Measurements from ENCODE around the gene TREM1. TPM values are rescaled to one million over a fixed set of nuclear protein-coding genes. Genes with fewer than 3 reads are reported as not detected.

TREM1 gene
- total RNA-seq, 3 donors from 2014 or later = 0.98 to 2.8 (median 1.3) TPM

DNA sequence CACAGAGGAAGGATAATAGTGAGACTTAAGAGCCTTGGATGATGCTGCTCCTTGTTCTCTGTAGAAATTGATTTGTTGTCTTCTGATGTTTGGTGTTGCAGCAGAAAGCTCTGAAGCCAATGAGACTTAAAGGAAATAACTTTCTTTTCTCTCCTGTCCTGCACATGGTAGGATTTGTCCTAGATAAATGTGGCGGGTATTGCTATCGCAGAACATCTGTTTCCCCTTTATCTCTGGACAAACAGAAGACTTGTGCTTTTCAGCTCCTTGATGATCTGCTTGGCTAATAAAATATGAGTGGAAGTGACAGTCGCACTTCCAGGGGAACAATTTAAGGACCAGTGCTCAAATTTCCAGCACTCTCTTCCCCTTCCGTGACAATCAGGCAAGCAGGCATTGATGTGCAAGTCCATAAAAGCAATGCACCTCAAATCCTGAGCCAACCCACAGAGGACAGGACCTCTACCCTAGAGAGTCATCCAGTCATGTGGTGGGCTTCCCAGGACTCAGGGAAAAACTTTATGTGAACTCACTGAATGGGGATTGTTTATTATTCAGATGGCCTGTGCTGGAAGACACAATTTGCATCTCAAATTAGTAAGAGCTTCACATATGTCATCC lies 39.1 kb upstream of the TREM1 start:
- H3K27me3 ChIP-seq = peaks cover 0 to 30% of the 10 kb centered on the region in 2 donors
- H3K36me3 ChIP-seq = no peaks in the 10 kb centered on the region
- H3K4me1 ChIP-seq = no peaks in the 10 kb centered on the region
- H3K27ac ChIP-seq = no peak overlapping the region
- no peak overlapping the region for H3K4me3 ChIP-seq
- intact Hi-C loops (cut with DNase I; ENCODE audit: low total_unique reads) = no loop called here
- no peaks in the 10 kb centered on the region for H3K9me3 ChIP-seq
- no peak for TF ChIP-seq POLR2AphosphoS5 (IDR thresholded peaks at IDR 0.05)
- TF ChIP-seq POLR2A (IDR thresholded peaks at IDR 0.05) = no peak
- TF ChIP-seq CTCF (IDR thresholded peaks at IDR 0.05) = no peak
- no peak for DNase-seq (ENCODE audit: low spot score in 2 of 2)

DNA sequence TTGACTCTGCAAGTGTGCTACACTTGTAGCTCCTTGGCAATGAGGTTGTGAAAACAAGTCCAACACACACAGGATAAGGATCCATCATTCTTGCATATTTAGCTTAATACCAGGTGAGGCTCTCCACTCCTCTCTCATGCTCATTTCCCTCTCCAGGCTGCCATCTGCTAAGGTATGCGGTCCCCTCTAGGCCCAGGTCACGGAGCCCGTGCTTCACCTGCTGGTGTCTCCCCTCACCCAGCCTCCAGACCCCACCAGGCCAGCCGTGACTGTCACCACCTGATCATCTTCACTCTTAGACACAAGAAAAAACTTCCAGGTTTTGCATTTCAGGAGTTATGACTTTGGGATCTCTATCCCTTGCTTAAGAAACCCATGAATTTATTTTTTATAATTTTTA lies 34.7 kb upstream of the TREM1 start:
- Histone ChIP-seq H3K4me1 (no peaks in the 10 kb centered on the region), H3K9me3 (no peaks in the 10 kb centered on the region), H3K27ac (no peak overlapping the region), H3K4me3 (no peak overlapping the region), H3K27me3 (peaks cover 0 to 33% of the 10 kb centered on the region in 2 donors), H3K36me3 (no peaks in the 10 kb centered on the region)
- TF ChIP-seq POLR2A (IDR thresholded peaks at IDR 0.05) = no peak
- TF ChIP-seq POLR2AphosphoS5 (IDR thresholded peaks at IDR 0.05) = no peak
- no peak for TF ChIP-seq CTCF (IDR thresholded peaks at IDR 0.05)
- intact Hi-C loops (cut with DNase I; ENCODE audit: low total_unique reads) = no loop called here
- no peak for DNase-seq (ENCODE audit: low spot score in 2 of 2)

DNA sequence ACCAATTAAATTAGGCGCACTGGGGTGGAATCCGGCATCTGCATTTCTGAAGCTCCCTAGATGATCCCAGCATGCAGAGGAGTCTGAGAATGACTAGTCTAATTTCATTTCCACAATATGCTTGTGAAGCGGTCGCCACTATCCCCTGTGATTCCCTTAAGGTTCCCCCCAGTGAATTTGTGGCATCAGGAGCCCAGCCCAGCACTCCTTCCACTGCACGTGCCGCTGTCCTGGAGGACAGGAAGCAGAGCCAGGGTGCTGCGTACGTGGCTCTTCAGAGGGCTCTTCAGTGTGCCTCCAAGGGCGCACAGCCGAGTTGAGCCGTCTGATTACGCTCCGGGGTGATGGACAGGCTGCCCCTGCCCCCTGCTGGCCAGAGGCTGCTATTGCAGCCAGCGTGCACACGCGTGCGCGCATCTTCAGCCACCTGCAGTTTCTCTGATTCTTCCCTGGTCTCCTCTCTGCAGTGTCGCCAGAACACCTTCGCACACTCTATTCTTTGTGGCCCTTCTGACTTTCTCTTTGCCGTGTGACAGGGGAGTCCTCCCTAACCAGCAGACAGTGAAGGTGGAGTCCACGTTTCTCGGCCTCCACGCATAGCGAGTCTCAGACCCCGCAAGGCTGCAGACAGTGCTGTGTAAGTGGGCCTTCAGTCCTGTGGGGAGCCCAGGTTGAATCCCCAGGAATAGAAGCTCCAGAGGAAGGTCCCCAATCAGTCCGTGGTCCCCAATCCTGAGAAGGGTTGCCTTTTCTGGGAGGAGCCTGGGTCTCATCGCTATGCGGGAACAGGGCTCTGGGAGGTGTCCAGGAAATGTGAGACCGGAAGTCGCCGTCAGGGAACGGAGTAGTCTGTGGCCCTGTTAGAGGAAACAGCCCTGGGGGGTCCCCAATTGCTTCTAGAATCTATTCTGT lies 32.4 kb upstream of the TREM1 start:
- no peaks in the 10 kb centered on the region for H3K4me1 ChIP-seq
- no peaks in the 10 kb centered on the region for H3K9me3 ChIP-seq
- peak; percentile 33 to 76 for DNase-seq (ENCODE audit: low spot score in 2 of 2)
- intact Hi-C loops (cut with DNase I; ENCODE audit: low total_unique reads) = no loop called here
- peak in 1 of 3 donors; percentile 8 for TF ChIP-seq POLR2AphosphoS5 (IDR thresholded peaks at IDR 0.05)
- TF ChIP-seq CTCF (IDR thresholded peaks at IDR 0.05) = peak; percentile 82 to 99 (median 92)
- no peak for TF ChIP-seq POLR2A (IDR thresholded peaks at IDR 0.05)
- peaks cover 0 to 25% of the 10 kb centered on the region in 2 donors for H3K27me3 ChIP-seq
- H3K36me3 ChIP-seq = no peaks in the 10 kb centered on the region
- H3K4me3 ChIP-seq = peak overlapping the region in 2 of 3 donors; percentile 27 to 48
- H3K27ac ChIP-seq = no peak overlapping the region

DNA sequence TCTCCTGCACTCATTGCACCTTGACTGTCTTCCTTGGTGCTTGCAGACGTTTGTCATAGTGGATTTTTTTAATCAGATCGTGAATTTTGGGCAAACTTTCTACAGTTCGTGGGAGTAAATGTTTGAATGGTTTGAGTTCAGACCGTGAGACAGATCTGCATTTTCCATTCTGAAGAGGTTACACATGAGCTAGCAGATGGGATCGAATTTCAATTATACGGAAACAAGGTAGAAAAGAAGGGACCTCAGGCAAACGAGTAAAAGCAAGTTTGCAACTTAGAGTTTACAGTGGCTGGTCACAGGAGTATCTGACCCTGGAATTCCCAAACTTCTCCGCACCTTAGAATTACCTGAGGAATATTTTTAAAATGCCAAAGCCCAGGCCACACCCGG lies 31.8 kb upstream of the TREM1 start:
- Histone ChIP-seq H3K27ac (no peak overlapping the region), H3K4me1 (no peaks in the 10 kb centered on the region), H3K27me3 (peaks cover 0 to 31% of the 10 kb centered on the region in 2 donors), H3K36me3 (no peaks in the 10 kb centered on the region), H3K4me3 (peak overlapping the region in 1 of 3 donors; percentile 48), H3K9me3 (no peaks in the 10 kb centered on the region)
- intact Hi-C loops (cut with DNase I; ENCODE audit: low total_unique reads) = no loop called here
- no peak for DNase-seq (ENCODE audit: low spot score in 2 of 2)
- TF ChIP-seq POLR2A (IDR thresholded peaks at IDR 0.05) = no peak
- no peak for TF ChIP-seq CTCF (IDR thresholded peaks at IDR 0.05)
- TF ChIP-seq POLR2AphosphoS5 (IDR thresholded peaks at IDR 0.05) = no peak

All from breast epithelium (tissue), 4 donors.